GM18861 (cell line): ENCODE data around the gene USP24.
"Not testable (repeated sequence)": the region's sequence is repeated elsewhere in the genome, so short reads cannot be mapped to it uniquely, and the experiment has no call there.

Source experiments
- ATAC-seq: cut with Tn5 transposase; IDR thresholded peaks from one replicate; pipeline ENCODE4 v1.9.1; 2021; ENCODE audit not compliant: unreplicated experiment

The USP24 gene

DNA sequence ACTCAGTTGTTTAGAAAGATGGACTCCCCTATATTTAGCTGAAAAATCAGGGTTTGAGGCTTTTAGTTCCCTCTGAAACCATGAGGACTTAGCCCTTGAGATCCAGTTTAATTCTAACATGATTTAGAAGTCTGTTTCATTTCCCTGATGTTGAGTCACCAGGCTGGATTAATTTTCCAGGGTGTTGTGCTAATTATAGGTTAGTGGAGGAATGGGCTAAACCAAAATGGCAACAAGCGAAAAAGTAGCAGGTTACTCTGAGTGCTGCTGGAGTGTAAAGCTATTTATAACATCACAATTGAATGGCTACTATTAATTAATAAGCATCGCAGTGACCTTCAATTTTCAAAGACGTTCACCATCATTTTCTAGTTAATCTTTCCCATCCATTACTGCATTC lies 15.5 kb upstream of the USP24 start:
- ATAC-seq, result no peak

GRCh38 chr1:55229726-55230125 lies 14.6 kb upstream of the USP24 start:
- not testable (repeated sequence) for ATAC-seq

DNA sequence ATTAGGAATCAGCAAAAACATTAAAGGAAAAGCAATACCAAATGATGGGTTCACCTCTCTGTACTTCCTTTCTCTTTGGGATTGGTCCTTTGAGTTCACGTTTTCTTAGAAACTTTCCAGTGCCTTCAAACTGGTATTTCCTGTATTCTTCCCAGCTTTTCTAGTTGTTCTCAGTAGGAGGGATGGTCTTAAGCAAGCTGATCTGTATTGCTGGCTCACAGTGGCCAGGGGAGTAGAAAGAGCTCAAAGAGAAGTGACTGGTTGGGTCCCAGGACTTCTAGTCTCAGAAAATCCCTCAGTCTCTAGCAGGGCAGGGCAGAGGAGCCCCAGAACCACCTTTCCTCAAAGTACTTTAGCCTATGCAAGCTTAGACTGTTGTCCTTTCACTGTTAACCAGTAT lies 10.1 kb upstream of the USP24 start:
- no peak for ATAC-seq

GRCh38 chr1:55224729-55225128 lies 9.6 kb upstream of the USP24 start:
- no peak for ATAC-seq

- no peak for ATAC-seq
Observed at GRCh38 chr1:55222152-55222551, 7.0 kb upstream of the USP24 start.

- no peak for ATAC-seq
Observed at GRCh38 chr1:55217226-55217986, 2.2 kb upstream of the USP24 start.

GRCh38 chr1:55216096-55216495 lies 932 bp upstream of the USP24 start:
- no peak for ATAC-seq

GRCh38 chr1:55214934-55215193 lies 300 bp downstream of the USP24 start:
- ATAC-seq, result peak; percentile 9

DNA sequence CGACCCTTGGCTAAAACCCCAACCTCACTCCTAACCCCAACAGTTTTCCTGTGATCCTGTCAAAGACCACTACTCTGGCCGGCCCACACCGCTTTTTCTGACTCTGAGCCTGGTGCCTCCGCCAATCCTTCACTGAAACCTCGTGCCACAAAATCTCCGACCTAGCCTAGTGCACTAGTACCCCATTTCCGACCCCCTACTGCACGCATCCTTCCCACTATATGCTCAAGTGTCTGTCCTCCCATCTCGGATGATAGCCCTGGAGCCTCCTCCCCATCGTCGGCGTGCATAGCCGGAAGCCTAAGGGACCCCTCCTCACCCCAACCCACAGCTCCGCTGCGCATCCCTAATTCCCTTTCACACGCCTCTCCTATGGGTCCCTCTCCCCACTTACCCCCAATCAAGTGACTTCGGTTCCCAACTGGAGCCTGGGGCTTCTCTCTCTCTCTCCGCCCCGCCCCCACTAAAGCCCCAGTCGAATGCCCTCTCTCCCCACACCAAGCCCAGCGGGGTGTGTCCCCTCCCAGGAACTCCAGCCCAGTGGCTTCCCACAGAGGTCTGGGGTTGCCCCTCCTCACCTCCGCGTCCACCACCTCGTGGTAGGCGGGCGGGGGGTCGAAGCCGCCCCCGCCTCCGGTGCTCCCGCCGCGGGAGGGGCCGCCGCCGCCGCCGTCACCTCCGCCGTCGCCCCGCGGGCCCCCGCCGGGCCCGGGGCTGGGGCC lies 791 bp downstream of the USP24 start:
- ATAC-seq, result no peak

DNA sequence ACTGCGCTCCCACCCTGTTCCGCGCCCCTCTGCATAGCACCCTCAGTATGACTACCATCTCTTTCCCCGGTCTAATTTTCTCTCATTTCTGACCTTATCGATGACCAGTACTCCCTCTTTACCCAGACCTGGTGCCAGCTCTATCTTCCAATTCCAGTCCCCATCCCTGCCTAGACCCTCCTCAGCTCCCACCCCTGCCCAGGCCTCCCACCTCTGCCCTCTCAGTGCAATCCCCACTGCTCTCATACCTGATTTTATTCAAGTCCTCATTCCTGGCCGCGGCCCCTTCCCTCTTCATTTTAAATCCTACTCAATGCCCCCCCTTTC lies 1.3 kb downstream of the USP24 start:
- no peak for ATAC-seq

GRCh38 chr1:55213151-55213884 lies 1.8 kb downstream of the USP24 start:
- ATAC-seq, result no peak

GRCh38 chr1:55212349-55213150 lies 2.6 kb downstream of the USP24 start:
- no peak for ATAC-seq

DNA sequence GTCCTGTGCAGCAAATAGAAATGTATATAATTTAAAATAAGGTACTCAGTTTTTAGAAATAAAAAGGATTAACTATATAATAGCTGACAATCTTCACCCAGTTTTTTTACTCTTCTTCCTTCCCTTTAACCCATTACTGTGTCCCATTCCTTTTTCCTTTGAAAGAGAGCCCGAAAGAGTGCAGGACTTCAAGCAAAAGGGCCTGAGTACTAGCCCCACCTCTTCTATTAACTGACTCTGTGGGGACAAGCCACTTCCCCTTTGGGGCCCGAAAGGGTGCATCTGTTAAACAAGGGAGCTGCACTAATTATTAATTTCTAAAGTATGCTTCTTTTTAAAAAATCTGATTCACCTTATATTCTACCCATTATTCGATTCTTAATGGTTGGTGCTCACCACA lies 3.3 kb downstream of the USP24 start:
- ATAC-seq, result peak; percentile 33

DNA sequence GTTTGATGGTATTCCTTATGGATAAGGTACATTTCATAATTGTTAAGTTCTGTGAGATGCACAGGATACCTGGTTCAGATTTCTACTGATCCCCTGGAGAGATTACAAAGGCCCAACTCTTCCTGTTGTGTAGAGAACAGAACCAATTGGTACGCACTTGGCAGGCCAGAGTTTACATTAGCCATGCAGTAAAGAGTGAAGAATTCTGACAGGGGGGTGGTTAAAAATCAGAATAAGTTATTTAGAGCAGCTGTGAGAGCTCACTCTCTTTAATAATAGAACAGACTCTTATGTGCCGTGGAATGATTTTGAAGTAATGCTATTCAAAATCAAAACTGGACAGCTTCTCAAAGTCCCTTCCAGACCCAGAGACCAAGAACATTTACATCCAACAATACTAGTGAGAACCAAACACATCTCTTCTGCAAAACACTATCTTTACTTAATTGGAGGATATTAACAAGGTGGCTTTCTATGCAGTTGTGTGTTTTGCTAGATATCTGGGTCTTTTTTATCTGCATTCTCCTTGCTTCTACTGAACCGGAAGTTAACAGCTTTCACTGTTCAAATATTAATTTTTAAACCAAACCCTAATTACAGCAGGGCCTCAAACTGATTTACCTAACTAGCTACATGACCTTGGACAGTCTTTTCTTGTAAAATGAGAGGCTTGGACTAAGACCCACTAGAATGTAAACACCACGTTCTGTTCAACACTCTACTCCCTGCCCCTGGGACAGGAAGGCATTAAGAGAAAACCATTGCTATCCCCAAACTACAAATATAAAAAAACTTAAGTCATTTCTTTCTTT lies 4.0 kb downstream of the USP24 start:
- ATAC-seq, result peak; percentile 37

GRCh38 chr1:55209247-55209646 lies 5.9 kb downstream of the USP24 start:
- no peak for ATAC-seq

GRCh38 chr1:55206210-55206609 lies 9.0 kb downstream of the USP24 start:
- ATAC-seq, result no peak

GRCh38 chr1:55204997-55205396 lies 10.2 kb downstream of the USP24 start:
- ATAC-seq, result peak; percentile 76

DNA sequence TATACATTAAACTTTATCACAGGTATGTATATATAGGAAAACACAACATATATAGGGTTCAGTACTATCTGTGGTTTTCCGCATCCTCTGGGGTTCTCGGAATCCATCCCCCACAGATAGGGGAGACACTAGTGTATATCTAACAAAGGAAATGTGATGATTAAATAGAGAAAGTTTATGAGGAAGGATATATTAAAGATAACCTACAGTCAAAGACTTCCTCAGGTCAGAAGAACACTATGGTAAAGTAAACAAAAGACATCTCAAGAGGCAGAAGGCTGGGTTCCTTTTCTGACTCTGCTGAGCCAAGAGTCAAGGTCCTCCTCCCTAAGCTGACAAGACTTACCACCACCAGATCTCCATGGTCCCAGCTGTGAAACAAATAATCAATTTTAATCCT lies 12.1 kb downstream of the USP24 start:
- no peak for ATAC-seq

- no peak for ATAC-seq
Observed at GRCh38 chr1:55200667-55201066, 14.5 kb downstream of the USP24 start.

DNA sequence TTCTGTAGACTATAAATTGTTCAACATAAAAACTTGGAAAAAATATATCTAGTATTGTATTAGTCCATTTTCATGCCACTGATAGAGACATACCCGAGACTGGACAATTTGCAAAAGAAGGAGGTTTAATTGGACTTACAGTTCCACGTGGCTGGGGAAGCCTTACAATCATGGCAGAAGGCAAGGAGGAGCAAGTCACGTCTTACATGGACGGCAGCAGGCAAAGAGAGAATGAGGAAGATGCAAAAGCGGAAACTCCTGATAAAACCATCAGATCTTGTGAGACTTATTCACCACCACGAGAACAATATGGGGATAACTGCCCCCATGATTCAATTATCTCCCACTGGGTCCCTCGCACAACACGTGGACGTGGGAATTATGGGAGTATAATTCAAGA lies 15.4 kb downstream of the USP24 start:
- ATAC-seq, result not testable (repeated sequence)

DNA sequence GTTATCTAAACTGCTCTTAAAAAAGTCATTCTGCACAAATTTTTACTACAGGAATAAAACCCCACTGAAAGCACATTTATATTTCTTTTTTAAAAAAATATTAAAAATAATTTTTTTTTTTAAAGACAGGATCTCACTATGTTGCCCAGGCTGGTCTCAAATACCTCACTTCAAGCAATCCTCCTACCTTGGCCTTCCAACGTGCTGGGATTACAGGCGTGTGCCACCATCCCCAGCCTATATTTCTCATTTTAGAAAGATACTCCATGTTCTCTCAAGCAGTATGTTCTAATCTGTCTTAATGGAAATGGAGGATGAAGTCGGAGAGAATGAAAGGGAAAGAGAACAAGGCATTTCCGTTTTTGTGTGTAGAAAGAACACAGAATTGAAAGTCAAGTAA lies 17.1 kb downstream of the USP24 start:
- ATAC-seq, result no peak
